Kidney (tissue), 14 donors: Measurements from ENCODE around the gene MYO5B. TPM values are rescaled to one million over a fixed set of nuclear protein-coding genes. Genes with fewer than 3 reads are reported as not detected.

ENCODE experiments used
- DNase-seq, 5 donors: peaks; one replicate each; pipeline ENCODE4 v3.0.0-alpha.2; 2013 to 2020
- FAIRE-seq: peaks from 2 replicates; lab custom pipeline; 2012; peaks lifted over from hg19 to GRCh38; lab: Jason Lieb, UNC
- H3K27ac ChIP-seq, 2 donors: one replicate each; pipeline ENCODE4 v1.7.0; 2013; ENCODE audit warnings: low read depth in 2 of 2, low read length in 2 of 2, inconsistent platforms in 1 of 2
- H3K27me3 ChIP-seq: one replicate; pipeline ENCODE4 v1.7.1; 2013; ENCODE audit warnings: low read length, inconsistent platforms; ENCODE audit not compliant: control insufficient read depth, insufficient read depth
- H3K36me3 ChIP-seq, 3 donors: one replicate each; pipeline versions ENCODE4 v1.7.0 to v1.7.1; 2013; ENCODE audit warnings: low read length in 3 of 3, control low read depth in 1 of 3, inconsistent platforms in 1 of 3; ENCODE audit not compliant: insufficient read depth in 3 of 3, control insufficient read depth in 2 of 3
- H3K4me1 ChIP-seq, 3 donors: one replicate each; pipeline versions ENCODE4 v1.7.0 to v1.7.1; 2013; ENCODE audit warnings: low read length in 3 of 3, inconsistent platforms in 1 of 3, low read depth in 1 of 3; ENCODE audit not compliant: control insufficient read depth in 2 of 3, insufficient read depth in 2 of 3
- H3K4me3 ChIP-seq, 3 donors: one replicate each; pipeline versions ENCODE4 v1.7.0 to v1.8.1; 2013; ENCODE audit warnings: low read length in 3 of 3, control low read depth in 1 of 3, inconsistent platforms in 1 of 3
- H3K9ac ChIP-seq, 3 donors: one replicate each; pipeline versions ENCODE4 v1.7.0 to v1.7.1; 2013; ENCODE audit warnings: low read length in 3 of 3, control low read depth in 1 of 3, inconsistent platforms in 1 of 3
- H3K9me3 ChIP-seq, 3 donors: one replicate each; pipeline versions ENCODE4 v1.7.0 to v1.7.1; 2013; ENCODE audit warnings: low read length in 3 of 3, control low read depth in 1 of 3, inconsistent platforms in 1 of 3; ENCODE audit not compliant: control insufficient read depth in 2 of 3, insufficient read depth in 1 of 3
- CTCF ChIP-seq: IDR thresholded peaks from 3 replicates; pipeline ENCODE4 v1.5.1; 2012; ENCODE audit warnings: mild to moderate bottlenecking, moderate library complexity, borderline replicate concordance; ENCODE audit not compliant: insufficient read depth; ENCODE audit errors: extremely low read depth
- intact Hi-C: fragments of 100-400 bp; cut with DNase I; formaldehyde crosslinking; loops from one replicate; pipeline ENCODE4 v1.11.1; 2022
- polyA plus RNA-seq: library from polyadenylated mRNA; stranded (reverse); fragments of 350-450 nt; fragmentation: Illumina TruSeq; extraction: RNeasy Lipid Tissue Mini Kit (QIAGEN cat#74804); gene quantifications from one replicate; pipeline ENCODE4 v1.2.3, GENCODE V29; 2014; ENCODE audit warnings: low read depth, low replicate concordance; ENCODE audit not compliant: insufficient read depth
- total RNA-seq: library from RNA; stranded (reverse); fragmentation: NEBNext Ultra II Directional; extraction: Animal tissue kit (Norgen Biotek cat#: 25700); gene quantifications from one replicate; pipeline ENCODE4 v1.2.1, GENCODE V29; 2021
- donor health status: control.
- donor health status: control.
- donor health status: control.
- donor health status: control.
- donor health status: control.
- donor health status: DM: yes; HTN: yes; CAD: no.
- donor health status: Normal renal cell carcinoma (clear cell type).

The MYO5B gene
- total and polyA plus RNA-seq, 2 donors from 2014 or later = 17.8 to 43.8 TPM

GRCh38 chr18:49863769-49864621 is 331.0 kb downstream of the MYO5B start:
- no peaks in the 10 kb centered on the region for H3K27me3 ChIP-seq
- H3K9ac ChIP-seq = no peak overlapping the region
- TF ChIP-seq CTCF = no peak
- FAIRE-seq (no peak), DNase-seq (peak in 1 of 5 donors; percentile 28)
- no peaks in the 10 kb centered on the region for H3K9me3 ChIP-seq
- H3K4me3 ChIP-seq = no peak overlapping the region
- intact Hi-C loops = loop anchor here (10.0 kb wide), 1 partner anchor 349 kb away; no protein-coding TSS in a partner anchor
- no peaks in the 10 kb centered on the region for H3K4me1 ChIP-seq
- no peak overlapping the region for H3K27ac ChIP-seq
- H3K36me3 ChIP-seq = peaks cover 0 to 3% (median 0%) of the 10 kb centered on the region in 3 donors

GRCh38 chr18:49862656-49863385 is 332.1 kb downstream of the MYO5B start:
- Histone ChIP-seq H3K27me3 (no peaks in the 10 kb centered on the region), H3K9me3 (no peaks in the 10 kb centered on the region), H3K9ac (no peak overlapping the region), H3K36me3 (peaks cover 0 to 3% (median 0%) of the 10 kb centered on the region in 3 donors), H3K4me1 (peaks cover 0 to 6% (median 4%) of the 10 kb centered on the region in 3 donors), H3K4me3 (no peak overlapping the region), H3K27ac (no peak overlapping the region)
- FAIRE-seq = no peak
- DNase-seq = no peak
- intact Hi-C loops = loop anchor here (10.0 kb wide), 1 partner anchor 348 kb away; no protein-coding TSS in a partner anchor
- no peak for TF ChIP-seq CTCF

- Histone ChIP-seq H3K9me3 (no peaks in the 10 kb centered on the region), H3K27ac (no peak overlapping the region), H3K4me3 (no peak overlapping the region), H3K4me1 (peaks cover 0 to 6% (median 4%) of the 10 kb centered on the region in 3 donors), H3K9ac (no peak overlapping the region), H3K27me3 (no peaks in the 10 kb centered on the region), H3K36me3 (peaks cover 0 to 3% (median 0%) of the 10 kb centered on the region in 3 donors)
- FAIRE-seq (no peak), DNase-seq (peak in 1 of 5 donors; percentile 27)
- peak; percentile 6 for TF ChIP-seq CTCF
- intact Hi-C loops = loop anchor here (10.0 kb wide), 1 partner anchor 347 kb away; no protein-coding TSS in a partner anchor
Measured at GRCh38 chr18:49861659-49862058, 333.3 kb downstream of the MYO5B start.
